Coronary artery (tissue), 2 donors: Measurements from ENCODE around the gene CD209.
A peak's percentile ranks its signal among the peaks of the same experiment; 100 is the strongest.

Experiments used
- DNase-seq: peaks from one replicate; pipeline ENCODE4 v3.0.0-alpha.2; 2017; ENCODE audit warnings: low spot score
- H3K27ac ChIP-seq, 2 donors: fragments of 200-600 bp; sonication (generic); one replicate each; pipeline ENCODE4 v1.5.1; 2016 to 2019
- H3K4me3 ChIP-seq: fragments of 200-600 bp; sonication (generic); 2 replicates; pipeline ENCODE4 v1.5.1; 2016; ENCODE audit warnings: mild to moderate bottlenecking, moderate library complexity
- TF ChIP-seq, protein P1 (sequence below): fragments of 200-600 bp; sonication (generic); IDR thresholded peaks from one replicate; pipeline ENCODE4 v1.5.1; 2019; ENCODE audit warnings: antibody characterized with exemption

The CD209 gene

GRCh38 chr19:7743425-7743841 is 3.9 kb downstream of the CD209 start:
- Histone ChIP-seq H3K27ac (no peak overlapping the region), H3K4me3 (no peak overlapping the region)
- TF ChIP-seq, protein P1, sequence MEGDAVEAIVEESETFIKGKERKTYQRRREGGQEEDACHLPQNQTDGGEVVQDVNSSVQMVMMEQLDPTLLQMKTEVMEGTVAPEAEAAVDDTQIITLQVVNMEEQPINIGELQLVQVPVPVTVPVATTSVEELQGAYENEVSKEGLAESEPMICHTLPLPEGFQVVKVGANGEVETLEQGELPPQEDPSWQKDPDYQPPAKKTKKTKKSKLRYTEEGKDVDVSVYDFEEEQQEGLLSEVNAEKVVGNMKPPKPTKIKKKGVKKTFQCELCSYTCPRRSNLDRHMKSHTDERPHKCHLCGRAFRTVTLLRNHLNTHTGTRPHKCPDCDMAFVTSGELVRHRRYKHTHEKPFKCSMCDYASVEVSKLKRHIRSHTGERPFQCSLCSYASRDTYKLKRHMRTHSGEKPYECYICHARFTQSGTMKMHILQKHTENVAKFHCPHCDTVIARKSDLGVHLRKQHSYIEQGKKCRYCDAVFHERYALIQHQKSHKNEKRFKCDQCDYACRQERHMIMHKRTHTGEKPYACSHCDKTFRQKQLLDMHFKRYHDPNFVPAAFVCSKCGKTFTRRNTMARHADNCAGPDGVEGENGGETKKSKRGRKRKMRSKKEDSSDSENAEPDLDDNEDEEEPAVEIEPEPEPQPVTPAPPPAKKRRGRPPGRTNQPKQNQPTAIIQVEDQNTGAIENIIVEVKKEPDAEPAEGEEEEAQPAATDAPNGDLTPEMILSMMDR = no peak
- no peak for DNase-seq

- Histone ChIP-seq H3K27ac (no peak overlapping the region), H3K4me3 (no peak overlapping the region)
- no peak for DNase-seq
- TF ChIP-seq, protein P1 = no peak
Measured at GRCh38 chr19:7742991-7743390, 4.3 kb downstream of the CD209 start.

- no peak overlapping the region for H3K27ac ChIP-seq
- TF ChIP-seq, protein P1 = no peak
- no peak for DNase-seq
Measured at GRCh38 chr19:7742575-7742974, 4.8 kb downstream of the CD209 start.

GRCh38 chr19:7740682-7741054 is 6.7 kb downstream of the CD209 start:
- peak; percentile 11 for DNase-seq
- no peak overlapping the region for H3K4me3 ChIP-seq
- TF ChIP-seq, protein P1 = no peak
- H3K27ac ChIP-seq = no peak overlapping the region

More at GRCh38 chr19:7742575-7742974, 4.8 kb downstream of the CD209 start:
- H3K4me3 ChIP-seq = no peak overlapping the region

- TF ChIP-seq, protein P1 = no peak
- Histone ChIP-seq H3K4me3 (no peak overlapping the region), H3K27ac (peak overlapping the region in 1 of 2 donors; percentile 60)
- DNase-seq = no peak
Measured at GRCh38 chr19:7739801-7740681, 7.3 kb downstream of the CD209 start.

GRCh38 chr19:7739211-7739755 is 8.1 kb downstream of the CD209 start:
- TF ChIP-seq, protein P1 = no peak
- no peak for DNase-seq
- Histone ChIP-seq H3K4me3 (no peak overlapping the region), H3K27ac (peak overlapping the region in 1 of 2 donors; percentile 60)

GRCh38 chr19:7738023-7738422 is 9.3 kb downstream of the CD209 start:
- Histone ChIP-seq H3K27ac (no peak overlapping the region), H3K4me3 (no peak overlapping the region)
- DNase-seq = no peak
- TF ChIP-seq, protein P1 = no peak
